TTC549 (cell line): ENCODE measurements around the gene GUK1.

Experiments
- FAIRE-seq: peaks from 2 replicates; lab custom pipeline; 2012; peaks lifted over from hg19 to GRCh38; lab: Jason Lieb, UNC

The GUK1 gene, protein sequence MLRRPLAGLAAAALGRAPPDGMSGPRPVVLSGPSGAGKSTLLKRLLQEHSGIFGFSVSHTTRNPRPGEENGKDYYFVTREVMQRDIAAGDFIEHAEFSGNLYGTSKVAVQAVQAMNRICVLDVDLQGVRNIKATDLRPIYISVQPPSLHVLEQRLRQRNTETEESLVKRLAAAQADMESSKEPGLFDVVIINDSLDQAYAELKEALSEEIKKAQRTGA

DNA sequence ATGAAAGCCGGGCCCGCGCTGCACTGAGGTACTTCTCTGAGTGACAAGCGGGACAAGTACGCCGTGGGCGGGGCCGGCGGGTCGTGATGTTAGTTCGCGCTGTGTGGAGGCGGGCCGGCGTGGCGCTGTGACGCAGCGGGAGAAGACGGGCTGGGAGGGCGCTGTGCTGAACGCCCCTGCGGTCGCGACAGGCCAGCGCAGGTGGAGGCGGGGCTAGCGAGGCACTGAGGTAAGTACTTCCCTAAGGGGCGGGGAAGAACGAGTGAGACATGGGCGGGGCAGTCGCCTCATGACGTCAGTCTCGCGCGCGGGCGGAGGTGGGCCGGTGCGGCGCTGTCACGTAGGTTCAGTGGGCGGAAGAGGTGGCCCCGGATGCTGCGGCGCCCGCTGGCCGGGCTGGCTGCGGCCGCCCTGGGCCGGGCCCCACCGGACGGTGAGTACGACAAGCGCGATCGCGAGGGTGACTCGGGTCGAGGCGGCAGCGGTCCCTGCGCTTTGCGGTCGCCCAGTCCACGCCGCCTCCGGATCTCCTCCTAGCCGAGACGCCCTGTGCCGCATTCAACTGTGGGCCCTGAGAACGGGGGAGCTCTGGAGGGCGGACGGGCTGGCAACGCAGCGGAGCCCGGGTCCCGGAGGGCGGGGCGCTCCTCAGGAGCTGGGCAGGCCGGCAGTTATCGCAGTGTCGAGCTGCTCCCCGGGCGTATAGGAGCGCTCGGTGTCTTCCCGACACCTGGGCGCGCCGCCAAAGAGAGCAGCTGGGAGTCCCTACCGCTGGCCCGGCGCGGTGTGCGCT is at the start of gene GUK1:
Gene GUK1, plus strand, starts transcription at position 349 of the 793 bp plus-strand sequence. Its CDS starts 24 bp downstream, at position 373.
- FAIRE-seq = peak; percentile 99

DNA sequence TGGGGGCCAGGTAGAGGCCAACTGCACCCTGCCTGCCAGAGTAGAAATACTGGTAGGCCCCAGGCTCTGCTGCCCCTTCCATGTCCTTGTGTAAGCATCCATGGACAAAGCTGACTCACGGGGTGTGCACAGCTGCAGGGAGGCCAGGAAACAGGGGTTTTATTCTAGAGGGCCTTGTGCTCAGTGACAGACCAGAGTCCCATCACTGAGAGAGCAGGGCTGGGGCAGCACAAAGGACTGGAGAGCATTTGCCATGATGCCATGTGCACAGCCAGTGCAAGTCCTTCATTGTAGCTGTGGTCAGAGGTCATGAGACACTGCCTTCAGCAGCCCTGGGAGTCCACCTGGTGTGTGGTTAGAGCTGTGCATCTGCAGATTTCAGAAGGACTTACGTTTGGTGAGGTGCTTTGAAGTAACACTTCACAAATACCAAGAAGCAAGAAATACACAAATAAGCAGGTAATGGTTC is 49.4 kb upstream of the GUK1 start:
- no peak for FAIRE-seq

DNA sequence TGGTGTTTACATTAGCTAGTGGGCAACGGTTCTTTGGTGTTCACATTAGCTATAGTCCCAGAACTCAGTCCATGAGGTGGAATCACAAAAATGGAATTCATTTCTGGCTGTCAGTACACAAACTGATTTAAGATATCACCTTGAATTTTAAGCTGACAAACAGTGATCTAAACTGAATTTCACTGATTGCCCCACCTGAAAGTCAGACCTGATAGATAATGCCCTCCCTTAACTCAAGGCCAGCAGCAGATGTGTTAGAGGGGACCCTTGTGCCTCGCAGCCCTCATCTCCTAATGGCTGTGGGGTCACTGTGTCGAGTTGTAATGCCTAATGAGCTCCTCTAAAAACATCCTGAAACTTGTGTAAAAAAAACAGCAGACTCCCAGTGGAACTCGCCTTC is 49.0 kb upstream of the GUK1 start:
- no peak for FAIRE-seq

DNA sequence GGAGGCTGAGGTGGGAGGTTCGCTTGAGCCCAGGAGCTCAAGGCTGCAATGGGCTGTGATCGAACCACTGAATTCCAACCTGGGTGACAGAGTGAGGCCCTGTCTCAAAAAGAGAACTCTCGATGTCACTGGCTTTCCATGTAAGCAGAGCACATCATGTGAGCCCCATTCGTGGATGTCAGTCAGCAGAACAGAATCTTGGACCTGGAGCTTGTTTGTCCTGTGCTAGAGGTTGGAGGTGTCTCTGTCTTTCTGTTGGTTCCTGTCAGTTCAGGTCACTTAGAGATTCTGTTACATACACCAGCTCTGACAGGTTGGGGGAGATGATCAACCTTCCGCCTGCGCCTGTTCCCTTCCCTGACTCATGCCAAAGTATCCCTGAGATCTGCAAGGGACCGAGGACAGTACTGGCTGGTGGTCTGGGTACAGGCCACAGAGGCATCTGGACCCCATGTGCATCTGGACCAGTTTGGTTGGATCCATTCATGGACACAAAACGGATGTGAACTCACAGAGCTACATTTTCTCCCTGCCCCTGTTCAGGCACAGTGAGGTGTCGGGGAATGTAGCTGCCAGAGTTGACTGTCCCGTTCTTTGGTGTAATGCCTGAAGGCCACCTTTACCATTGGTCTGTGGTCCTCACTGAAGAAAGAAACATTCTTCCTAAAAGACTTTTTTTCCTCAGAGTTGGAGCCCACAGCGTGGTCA is 47.6 kb upstream of the GUK1 start:
- FAIRE-seq = no peak

DNA sequence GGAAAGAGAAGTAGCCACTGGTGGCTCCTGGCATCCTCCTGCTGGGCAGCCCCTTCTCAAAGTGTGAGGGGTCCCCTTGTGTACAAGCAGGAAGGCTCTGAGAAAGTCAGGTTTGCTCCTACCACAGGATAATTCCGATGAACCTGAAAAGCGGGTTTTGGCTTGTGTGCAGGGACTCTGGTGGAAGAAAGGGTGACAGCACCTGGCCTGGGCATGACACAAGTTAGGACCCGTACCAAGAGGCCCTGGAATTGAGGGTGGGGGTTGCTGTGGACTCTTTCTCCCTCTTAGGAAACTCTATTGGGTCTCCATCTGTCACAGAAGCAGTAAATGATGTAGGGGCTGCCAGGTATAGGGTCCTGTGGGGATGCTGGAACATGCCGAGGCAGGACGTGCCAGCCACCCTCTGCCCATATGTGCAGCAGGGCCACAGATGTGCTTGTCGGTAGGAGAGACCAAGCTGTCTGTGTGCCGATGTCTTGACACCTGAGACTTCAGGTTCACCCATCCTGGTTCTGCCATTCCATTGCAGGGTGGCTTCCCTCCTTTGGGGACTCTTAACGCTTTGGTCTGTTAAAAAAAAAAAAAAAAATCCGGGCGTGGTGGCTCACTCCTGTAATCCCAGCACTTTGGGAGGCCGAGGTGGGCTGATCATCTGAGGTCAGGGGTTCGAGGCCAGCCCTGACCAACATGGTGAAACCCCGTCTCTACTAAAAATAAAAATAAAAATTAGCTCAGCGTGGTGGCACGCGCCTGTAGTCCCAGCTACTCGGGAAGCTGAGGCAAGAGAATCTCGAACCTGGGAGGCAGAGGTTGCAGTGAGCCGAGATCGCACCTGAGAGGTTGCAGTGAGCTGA is 46.8 kb upstream of the GUK1 start:
- no peak for FAIRE-seq

DNA sequence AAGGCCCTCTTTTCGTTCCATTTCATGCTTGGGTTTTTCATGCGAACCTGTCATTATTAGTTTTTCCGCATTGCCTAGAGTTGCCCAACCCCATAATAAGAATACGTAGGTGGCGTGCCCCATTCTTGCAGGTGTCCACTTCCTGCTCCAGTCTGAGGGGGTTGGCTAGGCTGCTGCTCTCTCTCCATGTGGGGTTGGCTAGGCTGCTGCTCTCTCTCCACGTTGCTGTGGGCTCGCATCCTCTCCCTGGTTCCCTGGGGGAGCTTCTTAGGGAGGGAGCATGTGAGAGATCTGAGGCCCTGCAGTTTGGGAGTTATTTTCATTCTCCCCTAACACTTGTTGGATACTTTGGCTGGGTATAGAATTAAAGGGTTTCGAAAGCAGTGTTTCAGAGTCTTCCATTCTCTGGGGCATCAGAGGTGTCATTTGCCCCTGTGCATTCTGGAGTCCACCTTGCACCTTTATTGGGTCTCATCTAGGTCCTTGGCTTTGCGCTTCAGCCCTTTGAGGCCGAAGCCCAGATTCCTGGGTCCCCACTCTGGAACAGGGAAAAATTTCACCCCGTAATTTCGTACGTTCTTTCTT is 45.6 kb upstream of the GUK1 start:
- no peak for FAIRE-seq

DNA sequence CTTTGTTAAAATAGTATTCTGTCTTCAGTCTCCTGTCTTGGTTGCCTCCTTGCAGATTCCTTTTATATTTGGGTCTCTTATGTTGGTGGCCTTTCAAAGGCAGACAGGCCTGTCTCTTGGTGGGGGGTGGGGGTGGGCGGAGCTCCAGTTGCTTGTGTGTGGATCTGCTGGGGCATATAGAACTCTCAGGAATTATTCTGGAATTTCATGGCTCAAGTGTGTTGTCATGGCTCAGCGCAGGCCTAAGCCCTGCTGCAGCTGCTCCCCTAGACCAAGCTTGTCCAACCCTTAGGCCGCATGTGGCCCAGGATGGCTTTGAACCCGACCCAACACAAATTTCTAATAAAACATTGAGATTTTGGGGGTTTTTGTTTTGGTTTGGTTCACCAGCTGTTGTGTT is 44.9 kb upstream of the GUK1 start:
- no peak for FAIRE-seq

DNA sequence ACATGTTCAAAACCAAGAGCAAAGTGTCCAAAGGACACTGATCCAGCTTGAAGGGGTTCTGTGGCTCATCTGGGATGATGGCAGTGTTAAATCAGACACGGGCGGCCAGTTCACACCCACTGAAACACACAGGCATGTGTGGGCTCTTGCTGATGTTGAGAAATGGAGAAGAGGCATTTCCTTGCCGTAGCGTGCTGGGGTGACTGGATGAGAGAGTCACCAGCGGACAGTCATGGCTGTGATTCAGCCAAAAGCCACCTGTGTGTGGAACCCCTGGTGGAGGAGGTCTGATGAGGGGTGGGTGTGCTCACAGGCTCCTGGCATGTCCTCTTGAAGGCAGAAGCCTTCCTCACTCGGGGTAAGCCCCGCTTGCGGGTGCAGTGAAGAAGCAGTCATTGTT is 44.1 kb upstream of the GUK1 start:
- FAIRE-seq = no peak

DNA sequence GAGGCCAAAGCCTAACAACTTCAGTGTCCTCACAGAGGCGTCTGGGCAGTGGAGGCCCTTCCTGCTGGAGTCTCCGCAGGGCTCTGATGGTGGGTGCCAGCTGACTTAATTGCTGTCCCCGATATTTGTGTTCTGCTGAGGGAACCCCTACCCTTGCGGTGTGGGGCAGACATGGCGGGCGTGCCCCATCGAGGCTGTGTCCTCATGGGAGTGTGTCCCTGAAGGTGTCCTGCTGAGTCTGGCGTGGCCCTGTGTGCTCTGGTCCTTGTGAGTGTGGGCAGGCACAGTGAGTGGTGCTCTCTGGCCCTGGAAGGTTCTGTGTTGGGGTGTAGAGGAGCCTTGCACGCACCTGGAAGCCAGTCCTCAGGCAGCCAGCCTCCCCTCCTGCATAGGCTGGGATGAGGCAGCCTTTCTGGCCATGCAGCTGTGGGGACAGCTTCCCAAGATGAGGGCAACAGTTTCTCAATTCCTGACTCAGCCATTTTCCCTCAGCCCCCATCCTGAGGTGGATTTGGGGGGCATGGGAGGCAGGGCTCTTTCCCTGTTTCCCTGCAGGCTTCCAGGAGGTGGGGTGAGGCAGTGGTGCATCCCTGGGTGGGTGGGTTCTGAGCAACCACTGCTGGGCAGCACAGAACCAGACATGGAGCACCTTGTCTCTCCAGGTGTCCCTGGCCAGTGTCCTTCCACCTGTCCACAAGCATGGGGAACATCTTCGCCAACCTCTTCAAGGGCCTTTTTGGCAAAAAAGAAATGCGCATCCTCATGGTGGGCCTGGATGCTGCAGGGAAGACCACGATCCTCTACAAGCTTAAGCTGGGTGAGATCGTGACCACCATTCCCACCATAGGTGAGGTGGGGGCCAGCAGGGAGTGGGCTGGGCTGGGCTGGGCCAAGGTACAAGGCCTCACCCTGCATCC is 43.4 kb upstream of the GUK1 start:
- FAIRE-seq = no peak

DNA sequence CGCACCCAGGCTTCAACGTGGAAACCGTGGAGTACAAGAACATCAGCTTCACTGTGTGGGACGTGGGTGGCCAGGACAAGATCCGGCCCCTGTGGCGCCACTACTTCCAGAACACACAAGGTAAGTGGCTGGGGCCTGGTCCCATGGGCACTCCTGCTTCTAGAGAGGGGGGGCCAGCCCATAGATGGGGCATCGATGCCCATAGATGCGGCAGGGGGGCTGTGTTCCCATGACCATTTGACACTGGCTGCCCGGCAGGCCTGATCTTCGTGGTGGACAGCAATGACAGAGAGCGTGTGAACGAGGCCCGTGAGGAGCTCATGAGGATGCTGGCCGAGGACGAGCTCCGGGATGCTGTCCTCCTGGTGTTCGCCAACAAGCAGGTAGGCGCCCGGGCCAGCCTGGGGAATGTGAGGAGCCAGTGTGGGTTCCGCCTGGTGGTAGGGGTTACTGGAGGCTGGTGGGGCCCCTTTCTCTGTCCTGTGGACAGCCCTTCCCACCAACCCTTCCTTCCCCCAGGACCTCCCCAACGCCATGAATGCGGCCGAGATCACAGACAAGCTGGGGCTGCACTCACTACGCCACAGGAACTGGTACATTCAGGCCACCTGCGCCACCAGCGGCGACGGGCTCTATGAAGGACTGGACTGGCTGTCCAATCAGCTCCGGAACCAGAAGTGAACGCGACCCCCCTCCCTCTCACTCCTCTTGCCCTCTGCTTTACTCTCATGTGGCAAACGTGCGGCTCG is 42.6 kb upstream of the GUK1 start:
- FAIRE-seq = no peak

DNA sequence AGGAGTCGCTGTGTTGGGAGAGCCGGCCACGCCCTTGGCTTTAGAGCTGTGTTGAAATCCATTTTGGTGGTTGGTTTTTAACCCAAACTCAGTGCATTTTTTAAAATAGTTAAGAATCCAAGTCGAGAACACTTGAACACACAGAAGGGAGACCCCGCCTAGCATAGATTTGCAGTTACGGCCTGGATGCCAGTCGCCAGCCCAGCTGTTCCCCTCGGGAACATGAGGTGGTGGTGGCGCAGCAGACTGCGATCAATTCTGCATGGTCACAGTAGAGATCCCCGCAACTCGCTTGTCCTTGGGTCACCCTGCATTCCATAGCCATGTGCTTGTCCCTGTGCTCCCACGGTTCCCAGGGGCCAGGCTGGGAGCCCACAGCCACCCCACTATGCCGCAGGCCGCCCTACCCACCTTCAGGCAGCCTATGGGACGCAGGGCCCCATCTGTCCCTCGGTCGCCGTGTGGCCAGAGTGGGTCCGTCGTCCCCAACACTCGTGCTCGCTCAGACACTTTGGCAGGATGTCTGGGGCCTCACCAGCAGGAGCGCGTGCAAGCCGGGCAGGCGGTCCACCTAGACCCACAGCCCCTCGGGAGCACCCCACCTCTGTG is 41.7 kb upstream of the GUK1 start:
- no peak for FAIRE-seq

DNA sequence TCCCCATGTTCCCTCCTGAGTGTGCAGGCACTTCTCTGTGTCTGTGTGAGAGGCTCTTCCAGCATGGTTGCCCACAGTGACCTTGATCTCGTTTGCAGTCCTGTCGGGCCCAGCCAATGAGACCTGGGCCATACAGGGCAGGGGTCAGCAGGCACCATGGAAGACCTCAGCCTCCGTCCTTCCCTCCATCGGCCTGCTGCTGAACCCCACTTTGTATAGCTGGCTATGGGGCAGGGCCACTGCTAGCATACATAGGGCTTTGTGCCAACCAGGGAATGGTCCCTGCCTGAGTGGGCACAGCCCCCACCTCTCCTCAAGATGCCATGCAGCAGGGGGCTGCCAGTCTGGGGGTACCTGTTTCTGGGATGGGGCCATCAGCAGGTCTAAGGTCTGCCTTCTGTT is 40.7 kb upstream of the GUK1 start:
- FAIRE-seq = no peak

DNA sequence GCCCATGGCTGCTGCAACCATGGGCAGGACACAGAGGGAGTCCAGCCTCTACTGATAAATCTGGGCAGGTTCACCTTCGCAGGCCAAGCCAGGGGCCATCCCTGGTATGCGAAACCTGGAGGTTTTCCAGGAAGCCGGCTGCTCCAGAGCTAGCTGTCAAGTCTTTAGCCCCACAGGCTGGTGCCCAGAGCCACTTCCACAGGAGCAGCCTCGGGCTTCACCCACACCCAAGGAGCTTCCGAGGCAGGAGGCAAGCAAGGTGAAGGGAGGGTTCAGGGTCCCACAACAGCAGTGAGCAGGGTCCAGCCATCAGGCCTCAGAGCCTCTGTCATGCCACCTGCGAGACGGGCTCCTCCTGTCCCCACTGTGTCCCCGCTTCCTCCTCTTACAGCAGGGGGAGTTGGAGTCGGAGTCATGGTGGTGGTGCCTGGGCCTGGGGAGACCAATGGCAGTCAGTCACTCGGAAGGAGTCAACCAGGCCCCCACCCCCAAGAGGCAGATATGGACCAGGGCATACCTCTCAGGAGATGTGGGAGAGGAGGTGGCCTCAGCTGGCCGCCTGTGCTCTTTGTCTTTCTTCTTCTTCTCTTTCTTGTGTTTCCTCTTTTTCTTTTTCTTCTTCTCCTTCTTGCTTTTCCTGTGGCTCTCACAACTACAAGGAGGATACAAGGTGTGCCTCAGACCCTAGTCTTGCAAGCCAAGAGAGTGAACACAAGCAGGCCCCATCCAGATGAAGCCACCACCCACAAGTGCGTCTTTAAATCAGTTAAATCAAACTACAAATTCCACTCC is 39.1 kb upstream of the GUK1 start:
- no peak for FAIRE-seq

DNA sequence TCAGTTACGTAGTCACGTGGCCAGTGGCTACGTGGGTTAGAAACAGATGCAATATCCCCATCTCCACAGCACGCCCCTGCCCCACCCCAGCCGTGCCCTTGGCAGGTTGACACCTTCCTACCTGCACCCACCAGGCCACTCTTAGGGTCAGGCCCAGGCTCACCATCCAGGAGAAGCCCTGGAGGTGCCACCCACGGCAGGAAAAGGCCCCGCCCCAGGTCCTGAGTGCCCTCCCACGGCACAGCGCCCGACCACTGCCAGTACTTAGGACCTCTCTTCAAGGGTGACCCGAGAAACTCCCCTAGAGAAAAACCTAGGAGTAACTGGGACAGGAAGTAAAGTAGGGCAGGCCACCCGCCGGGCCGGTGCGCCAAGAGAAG is 38.5 kb upstream of the GUK1 start:
- no peak for FAIRE-seq

DNA sequence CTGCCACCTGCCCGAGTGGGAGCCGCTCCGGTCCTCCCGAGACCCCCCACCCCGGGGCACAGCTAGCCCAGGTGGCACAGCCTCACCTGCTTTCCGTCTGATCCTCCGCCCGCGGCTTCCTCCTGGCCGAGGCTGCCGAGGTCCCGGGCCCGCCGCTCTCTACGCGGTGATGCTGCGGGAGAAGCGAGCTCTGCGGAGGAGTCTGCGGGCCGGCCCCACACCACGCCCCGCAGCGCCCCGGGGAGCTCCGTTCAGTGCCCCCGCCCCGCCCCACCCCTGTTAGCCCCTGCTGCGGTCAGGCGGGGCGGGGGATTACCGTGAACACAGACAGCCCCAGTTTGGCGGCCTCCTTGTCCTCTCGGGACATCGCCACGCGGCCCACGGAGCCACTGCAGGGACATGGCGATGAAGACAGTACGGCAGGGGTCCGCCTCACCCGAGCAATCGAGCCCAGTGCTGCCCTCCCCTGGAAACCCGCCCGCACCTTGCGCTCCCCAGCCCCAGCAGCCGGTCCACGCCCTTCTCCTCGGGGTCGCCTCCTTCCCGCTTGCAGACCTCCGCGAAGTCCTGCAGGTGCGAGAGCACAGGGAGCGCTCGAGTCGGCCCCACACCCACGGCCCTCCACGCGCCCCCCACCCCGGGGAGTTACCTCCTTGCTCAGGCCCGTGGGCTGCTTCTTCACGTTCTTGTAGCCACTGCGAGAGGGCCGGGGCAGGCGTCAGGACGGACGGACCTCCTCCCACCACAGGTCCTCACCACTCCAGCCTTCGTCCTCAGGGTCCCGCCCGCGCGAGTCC is 37.9 kb upstream of the GUK1 start:
- no peak for FAIRE-seq

DNA sequence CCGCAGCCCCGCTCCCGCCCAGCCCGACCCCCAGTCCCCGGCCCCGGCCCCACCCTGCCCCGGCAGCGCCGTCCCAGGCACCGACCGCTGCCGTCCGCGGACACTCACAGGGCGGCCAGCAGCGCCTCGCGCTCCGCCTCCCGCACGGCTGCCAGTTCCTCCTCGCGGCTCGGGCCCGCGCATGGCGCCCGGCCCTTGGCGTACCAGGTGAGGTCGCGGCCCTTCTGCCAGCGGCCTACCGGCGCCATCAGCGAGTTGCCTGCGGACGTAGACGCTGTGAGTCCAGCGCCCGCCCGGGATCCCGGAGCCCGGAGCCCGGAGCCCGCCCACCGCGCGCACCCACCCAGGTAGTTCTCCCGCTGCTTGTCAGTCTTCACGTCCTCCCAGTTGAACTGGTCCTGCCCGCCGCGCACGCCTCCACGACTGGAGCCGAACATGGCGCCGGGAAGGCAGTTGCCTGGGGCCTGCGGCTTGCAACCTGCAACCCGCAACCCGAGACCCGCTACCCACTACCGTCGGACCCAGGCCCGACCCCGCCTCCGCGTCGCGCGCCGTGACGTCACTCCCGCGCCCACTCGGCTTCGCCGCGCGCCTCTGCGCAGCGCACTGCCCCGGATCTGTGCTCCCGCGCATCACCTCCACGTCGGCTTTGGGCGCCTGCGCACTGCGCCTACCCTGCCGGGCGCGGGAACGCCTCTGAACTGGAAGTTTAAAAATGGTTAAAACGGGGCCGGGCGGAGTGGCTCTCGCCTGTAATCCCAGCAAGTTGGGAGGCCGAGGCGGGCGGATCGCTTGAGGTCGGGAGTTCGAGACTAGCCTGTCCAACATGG is 37.1 kb upstream of the GUK1 start, which contains the start of gene C1orf35:
Gene C1orf35, minus strand, starts transcription at position 535 of the 830 bp plus-strand sequence. Its CDS starts 98 bp downstream, at position 437.
- peak; percentile 70 for FAIRE-seq
